Trophoblast cell (in vitro differentiated cells and primary cell): ENCODE measurements around the gene NGFR.

Experiments used
- DNase-seq, 2 donors: peaks; one replicate each; pipeline ENCODE4 v3.0.0-alpha.2; 2016
- H2AFZ ChIP-seq: 2 replicates; pipeline ENCODE4 v1.6.1; 2013; ENCODE audit warnings: low read length, moderate library complexity, mild to moderate bottlenecking; ENCODE audit not compliant: insufficient read depth, poor library complexity
- H2AK5ac ChIP-seq: 2 replicates; pipeline ENCODE4 v1.6.1; 2013; ENCODE audit warnings: mild to moderate bottlenecking, low read length
- H2BK120ac ChIP-seq: 2 replicates; pipeline ENCODE4 v1.6.1; 2013; ENCODE audit warnings: low read length, mild to moderate bottlenecking, moderate library complexity; ENCODE audit not compliant: insufficient read depth, poor library complexity
- H2BK12ac ChIP-seq: 2 replicates; pipeline ENCODE4 v1.6.1; 2013; ENCODE audit warnings: mild to moderate bottlenecking, low read length, moderate library complexity
- H2BK5ac ChIP-seq: 2 replicates; pipeline ENCODE4 v1.6.1; 2013; ENCODE audit warnings: low read length, low read depth, moderate library complexity, mild to moderate bottlenecking; ENCODE audit not compliant: poor library complexity
- H3K14ac ChIP-seq: 2 replicates; pipeline ENCODE4 v1.6.1; 2013; ENCODE audit warnings: mild to moderate bottlenecking, low read length
- H3K18ac ChIP-seq: 2 replicates; pipeline ENCODE4 v1.6.1; 2013; ENCODE audit warnings: mild to moderate bottlenecking, low read length
- H3K23ac ChIP-seq: 2 replicates; pipeline ENCODE4 v1.6.1; 2013; ENCODE audit warnings: low read length
- H3K27ac ChIP-seq: 2 replicates; pipeline ENCODE4 v1.5.1; 2013; ENCODE audit warnings: low read depth, mild to moderate bottlenecking, inconsistent platforms, low read length, moderate library complexity
- H3K27me3 ChIP-seq: 2 replicates; pipeline ENCODE4 v1.6.1; 2013; ENCODE audit warnings: inconsistent platforms, mild to moderate bottlenecking, low read length, moderate library complexity; ENCODE audit not compliant: insufficient read depth
- H3K36me3 ChIP-seq, 2 experiments: 1 replicate in 1 of 2; 2 replicates in 1 of 2; pipeline ENCODE4 v1.6.1; 2013; ENCODE audit warnings: low read length in 2 of 2, mild to moderate bottlenecking in 2 of 2, moderate library complexity in 1 of 2; ENCODE audit not compliant: insufficient read depth in 2 of 2, control insufficient read depth in 1 of 2
- H3K4ac ChIP-seq: 2 replicates; pipeline ENCODE4 v1.6.1; 2013; ENCODE audit warnings: low read depth, mild to moderate bottlenecking, low read length, moderate library complexity
- H3K4me1 ChIP-seq, 2 experiments: 1 replicate in 1 of 2; 2 replicates in 1 of 2; pipeline ENCODE4 v1.6.1; 2013; ENCODE audit warnings: low read length in 2 of 2, mild to moderate bottlenecking in 2 of 2, moderate library complexity in 1 of 2; ENCODE audit not compliant: insufficient read depth in 2 of 2, control insufficient read depth in 1 of 2
- H3K4me2 ChIP-seq: 2 replicates; pipeline ENCODE4 v1.6.1; 2013; ENCODE audit warnings: inconsistent platforms, mild to moderate bottlenecking, low read length, moderate library complexity
- H3K4me3 ChIP-seq: 2 replicates; pipeline ENCODE4 v1.5.1; 2013; ENCODE audit warnings: mild to moderate bottlenecking, low read depth, low read length, inconsistent platforms
- H3K79me1 ChIP-seq: one replicate; pipeline ENCODE4 v1.6.1; 2013; ENCODE audit warnings: low read length
- H3K79me2 ChIP-seq: 2 replicates; pipeline ENCODE4 v1.6.1; 2013; ENCODE audit warnings: low read length, mild to moderate bottlenecking; ENCODE audit not compliant: control insufficient read depth, insufficient read depth, poor library complexity
- H3K9ac ChIP-seq: 2 replicates; pipeline ENCODE4 v1.6.1; 2013; ENCODE audit warnings: mild to moderate bottlenecking, low read length
- H3K9me3 ChIP-seq: 2 replicates; pipeline ENCODE4 v1.6.1; 2013; ENCODE audit warnings: low read depth, mild to moderate bottlenecking, control low read depth, inconsistent platforms, low read length; ENCODE audit not compliant: insufficient read depth
- H4K12ac ChIP-seq: 2 replicates; pipeline ENCODE4 v1.6.1; 2013; ENCODE audit warnings: low read depth, mild to moderate bottlenecking, low read length, moderate library complexity
- H4K8ac ChIP-seq: 2 replicates; pipeline ENCODE4 v1.6.1; 2013; ENCODE audit warnings: low read depth, mild to moderate bottlenecking, low read length, moderate library complexity
- H4K91ac ChIP-seq: one replicate; pipeline ENCODE4 v1.6.1; 2013; ENCODE audit warnings: low read depth, mild to moderate bottlenecking, low read length, moderate library complexity
- WGBS: extraction: QIAGEN DNeasy Blood & Tissue Kit; methylation state at CpG from one replicate; pipeline ENCODE4 v1.1.7; 2013; ENCODE audit warnings: missing lambda C conversion rate; ENCODE audit not compliant: insufficient read length, insufficient coverage; ENCODE audit errors: extremely low coverage; 5-methylcytosine and 5-hydroxymethylcytosine counted together

The NGFR gene

DNA sequence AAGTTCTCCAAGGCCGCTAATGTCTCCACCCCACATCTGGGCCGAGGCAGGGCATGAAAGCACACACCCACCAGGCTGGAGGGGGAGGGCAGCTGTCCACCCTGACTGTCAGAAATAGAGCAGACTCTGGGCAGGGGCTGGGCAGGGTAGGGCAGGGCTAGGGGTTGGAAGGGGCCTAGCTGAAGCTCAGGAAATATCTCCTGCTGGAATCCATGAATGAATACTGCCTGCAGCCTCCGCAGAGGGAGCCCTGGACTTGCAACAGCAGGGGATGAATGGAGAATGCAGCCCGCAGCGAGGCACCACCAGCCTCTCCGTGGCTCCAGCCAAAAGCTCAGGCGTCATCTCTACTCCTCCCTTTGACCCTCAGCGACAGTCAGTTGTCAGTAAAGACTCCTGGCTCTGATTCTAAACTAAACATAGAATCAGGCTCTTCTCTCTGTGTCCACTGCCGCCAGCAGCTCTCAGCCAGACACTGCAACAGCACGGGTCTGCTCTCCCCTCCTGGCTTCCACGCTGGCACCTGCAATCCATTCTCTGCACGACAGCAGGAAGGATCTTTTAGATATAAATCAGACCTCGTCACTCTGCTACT lies 23.9 kb upstream of the NGFR start:
- Histone ChIP-seq H3K4me3 (no peak overlapping the region), H3K4me2 (no peak overlapping the region), H3K27me3 (peaks cover 31% of the 10 kb centered on the region), H3K23ac (no peak overlapping the region), H2BK120ac (no peak overlapping the region), H3K4me1 (no peaks in the 10 kb centered on the region), H4K8ac (no peak overlapping the region), H3K18ac (no peak overlapping the region), H2AK5ac (no peak overlapping the region), H4K91ac (no peak overlapping the region), H2BK12ac (no peak overlapping the region), H3K27ac (no peak overlapping the region), H3K9ac (no peak overlapping the region), H3K79me2 (no peaks in the 10 kb centered on the region), H3K4ac (no peak overlapping the region), H3K36me3 (no peaks in the 10 kb centered on the region), H3K14ac (no peak overlapping the region), H3K79me1 (no peaks in the 10 kb centered on the region), H2BK5ac (no peak overlapping the region), H3K9me3 (peaks cover 6% of the 10 kb centered on the region), H4K12ac (no peak overlapping the region), H2AFZ (no peak overlapping the region)
- peak; percentile 26 to 47 for DNase-seq
- no CpG with 5 or more reads among the region's 13 CpGs for WGBS

DNA sequence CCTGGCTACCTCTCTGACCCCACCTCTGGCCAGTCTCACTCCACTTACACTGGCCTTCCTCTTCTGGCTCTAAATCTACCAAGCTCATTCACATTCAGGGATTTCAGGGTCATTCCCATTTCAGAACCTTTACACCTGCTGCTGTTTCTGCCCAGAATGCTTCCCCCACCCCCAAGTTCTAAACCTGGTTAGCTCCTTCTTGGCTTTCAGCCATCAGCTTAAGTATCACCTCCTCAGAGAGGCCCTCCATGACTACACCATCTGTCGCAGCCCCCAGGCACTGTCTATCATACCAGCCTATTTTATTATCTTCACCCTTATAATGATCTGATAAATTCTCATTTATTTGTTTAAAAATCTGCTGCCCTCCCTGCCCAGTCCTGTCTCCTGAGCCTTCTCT lies 23.3 kb upstream of the NGFR start:
- H2AK5ac ChIP-seq, result no peak overlapping the region
- no peak overlapping the region for H3K4me3 ChIP-seq
- no peak for DNase-seq
- no peak overlapping the region for H4K91ac ChIP-seq
- H2BK120ac ChIP-seq, result no peak overlapping the region
- no peaks in the 10 kb centered on the region for H3K79me1 ChIP-seq
- H3K14ac ChIP-seq, result no peak overlapping the region
- no CpG with 5 or more reads among the region's 1 CpG for WGBS
- H3K4ac ChIP-seq, result no peak overlapping the region
- no peak overlapping the region for H3K18ac ChIP-seq
- peaks cover 31% of the 10 kb centered on the region for H3K27me3 ChIP-seq
- H3K4me2 ChIP-seq, result no peak overlapping the region
- H3K79me2 ChIP-seq, result no peaks in the 10 kb centered on the region
- no peak overlapping the region for H3K27ac ChIP-seq
- no peak overlapping the region for H4K12ac ChIP-seq
- H3K9ac ChIP-seq, result no peak overlapping the region
- H2BK12ac ChIP-seq, result no peak overlapping the region
- H4K8ac ChIP-seq, result no peak overlapping the region
- H3K4me1 ChIP-seq, result no peaks in the 10 kb centered on the region
- no peak overlapping the region for H2BK5ac ChIP-seq
- peaks cover 6% of the 10 kb centered on the region for H3K9me3 ChIP-seq
- no peaks in the 10 kb centered on the region for H3K36me3 ChIP-seq
- H2AFZ ChIP-seq, result no peak overlapping the region
- H3K23ac ChIP-seq, result no peak overlapping the region

DNA sequence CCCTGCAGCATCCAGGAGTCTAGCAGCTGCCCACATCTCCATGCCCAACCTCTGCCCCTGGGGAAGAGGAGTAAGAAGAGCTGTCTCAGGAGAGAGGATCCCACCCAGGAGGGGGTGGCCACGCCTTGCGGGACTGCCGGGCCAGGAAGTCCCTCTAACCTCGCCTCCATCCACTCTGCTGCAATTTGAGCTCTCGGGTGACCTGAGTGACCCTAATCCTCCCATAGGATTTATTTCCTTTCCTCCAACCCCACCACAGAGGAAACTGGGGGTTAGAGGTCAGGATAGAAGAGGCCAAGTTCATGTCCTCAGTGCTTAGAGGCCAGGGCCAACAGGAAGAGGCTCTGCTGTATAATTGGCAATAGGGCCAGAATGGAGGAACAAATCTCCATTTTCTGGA lies 22.6 kb upstream of the NGFR start:
- Histone ChIP-seq H2AFZ (no peak overlapping the region), H3K4me3 (no peak overlapping the region), H3K23ac (no peak overlapping the region), H3K27me3 (peaks cover 31% of the 10 kb centered on the region), H3K4me2 (no peak overlapping the region), H3K9me3 (peaks cover 6% of the 10 kb centered on the region), H3K79me1 (no peaks in the 10 kb centered on the region), H3K27ac (no peak overlapping the region), H2BK120ac (no peak overlapping the region), H3K79me2 (no peaks in the 10 kb centered on the region), H3K18ac (no peak overlapping the region), H4K91ac (no peak overlapping the region), H3K4ac (no peak overlapping the region), H3K9ac (no peak overlapping the region), H3K14ac (no peak overlapping the region), H4K12ac (no peak overlapping the region), H2AK5ac (no peak overlapping the region), H2BK12ac (no peak overlapping the region), H3K4me1 (no peaks in the 10 kb centered on the region), H4K8ac (no peak overlapping the region), H2BK5ac (no peak overlapping the region), H3K36me3 (no peaks in the 10 kb centered on the region)
- no peak for DNase-seq
- no CpG with 5 or more reads among the region's 5 CpGs for WGBS

DNA sequence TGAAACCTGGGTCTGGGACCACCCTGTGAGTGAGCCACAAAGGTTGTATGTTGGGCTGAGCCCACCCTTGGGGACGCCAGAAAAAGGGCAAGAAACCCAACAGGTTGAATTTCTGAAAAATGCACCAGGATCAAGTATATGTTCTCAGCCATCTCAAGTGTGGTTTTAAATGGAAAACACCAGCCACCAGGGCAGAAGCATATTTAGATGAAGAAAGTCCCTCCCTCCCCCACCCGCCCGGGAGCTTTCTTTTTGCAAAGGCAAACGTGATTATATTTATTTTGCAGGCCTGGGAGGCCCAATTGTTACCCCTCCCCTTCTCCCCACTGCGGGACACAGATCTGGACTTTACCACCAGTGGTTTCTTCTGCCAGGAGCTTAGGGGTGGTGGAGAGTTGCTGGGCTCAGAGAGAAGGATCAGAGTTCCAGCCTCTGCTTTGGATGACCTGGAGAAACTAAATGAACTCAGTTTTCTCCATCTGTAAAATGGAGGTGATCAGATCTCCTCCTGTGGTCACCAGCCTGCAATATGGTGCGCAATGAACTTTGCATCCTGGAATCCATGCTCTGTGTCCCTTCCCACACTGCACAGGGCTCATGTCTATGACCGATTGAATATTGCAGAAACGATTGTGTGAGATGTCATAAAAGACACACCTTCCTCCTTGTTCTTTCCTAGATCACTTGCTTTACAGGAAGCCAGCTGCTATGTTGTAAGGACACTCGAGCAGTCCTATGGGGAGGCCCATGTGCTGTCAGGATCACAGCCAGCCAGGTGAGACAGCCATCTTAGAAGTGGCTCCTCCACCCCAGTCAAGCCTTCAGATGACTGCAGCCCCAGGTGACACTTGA lies 21.0 kb upstream of the NGFR start:
- Histone ChIP-seq H2AFZ (no peak overlapping the region), H3K9me3 (peaks cover 6% of the 10 kb centered on the region), H4K12ac (no peak overlapping the region), H3K4ac (no peak overlapping the region), H3K14ac (no peak overlapping the region), H4K91ac (no peak overlapping the region), H3K9ac (no peak overlapping the region), H4K8ac (no peak overlapping the region), H2BK5ac (no peak overlapping the region), H3K79me1 (no peaks in the 10 kb centered on the region), H3K27ac (no peak overlapping the region), H3K4me3 (no peak overlapping the region), H3K36me3 (no peaks in the 10 kb centered on the region), H3K79me2 (no peaks in the 10 kb centered on the region), H2BK12ac (no peak overlapping the region), H3K4me2 (no peak overlapping the region), H3K27me3 (peaks cover 26% of the 10 kb centered on the region), H3K4me1 (no peaks in the 10 kb centered on the region), H3K23ac (no peak overlapping the region), H2AK5ac (no peak overlapping the region), H2BK120ac (no peak overlapping the region), H3K18ac (no peak overlapping the region)
- no peak for DNase-seq
- no CpG with 5 or more reads among the region's 9 CpGs for WGBS
